Nephron progenitor cell (in vitro differentiated cells): ENCODE data around the gene NCKAP5.
A peak's percentile ranks its signal among the peaks of the same experiment; 100 is the strongest.

Experiments
- DNase-seq: peaks from one replicate; pipeline ENCODE4 v3.0.0; 2021
- H3K27ac Mint-ChIP-seq: 2 replicates; pipeline ENCODE4 v1.8.0; 2021; ENCODE audit warnings: mild to moderate bottlenecking, moderate library complexity, mixed read lengths
- H3K27me3 Mint-ChIP-seq: 2 replicates; pipeline ENCODE4 v1.8.0; 2021; ENCODE audit warnings: mild to moderate bottlenecking, low read depth, mixed read lengths; ENCODE audit not compliant: poor library complexity
- H3K36me3 Mint-ChIP-seq: 2 replicates; pipeline ENCODE4 v1.8.0; 2021; ENCODE audit warnings: low read depth, mixed read lengths
- H3K4me1 Mint-ChIP-seq: 2 replicates; pipeline ENCODE4 v1.8.0; 2021; ENCODE audit warnings: mixed read lengths
- H3K4me3 Mint-ChIP-seq: 2 replicates; pipeline ENCODE4 v1.8.0; 2021; ENCODE audit warnings: mild to moderate bottlenecking, moderate library complexity, mixed read lengths
- H3K9me3 Mint-ChIP-seq: 2 replicates; pipeline ENCODE4 v1.8.0; 2021; ENCODE audit warnings: mild to moderate bottlenecking, moderate library complexity, mixed read lengths
- TF ChIP-seq, protein P1 (sequence below): fragments of 200-600 bp; sonication (generic); IDR thresholded peaks from 2 replicates; pipeline ENCODE4 v1.5.0; 2021; ENCODE audit warnings: antibody characterized with exemption

The NCKAP5 gene

DNA sequence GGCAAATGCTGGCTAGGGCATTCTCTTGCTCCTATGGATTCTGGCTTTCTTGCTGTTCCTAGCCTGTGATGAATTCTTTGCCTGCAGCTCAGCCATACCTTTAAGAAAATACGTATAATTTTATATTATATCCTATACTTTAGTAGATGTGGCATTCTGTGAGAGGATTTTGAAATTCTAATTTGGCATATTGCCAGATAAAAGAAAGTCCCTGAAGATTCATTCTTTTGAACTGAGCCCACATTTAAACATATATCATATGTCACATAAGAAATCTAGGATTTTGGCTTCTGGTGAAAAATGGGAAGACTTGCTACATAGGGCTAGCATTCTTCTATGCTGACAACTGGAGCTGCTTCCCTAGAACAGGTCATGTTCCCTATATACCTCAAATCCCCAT lies 806.8 kb downstream of the NCKAP5 start:
- Mint-ChIP-seq H3K27me3 (no peaks in the 10 kb centered on the region), H3K27ac (no peak overlapping the region), H3K4me3 (no peak overlapping the region), H3K9me3 (peaks cover 20% of the 10 kb centered on the region), H3K36me3 (peaks cover 7% of the 10 kb centered on the region), H3K4me1 (peaks cover 35% of the 10 kb centered on the region)
- TF ChIP-seq, protein P1, sequence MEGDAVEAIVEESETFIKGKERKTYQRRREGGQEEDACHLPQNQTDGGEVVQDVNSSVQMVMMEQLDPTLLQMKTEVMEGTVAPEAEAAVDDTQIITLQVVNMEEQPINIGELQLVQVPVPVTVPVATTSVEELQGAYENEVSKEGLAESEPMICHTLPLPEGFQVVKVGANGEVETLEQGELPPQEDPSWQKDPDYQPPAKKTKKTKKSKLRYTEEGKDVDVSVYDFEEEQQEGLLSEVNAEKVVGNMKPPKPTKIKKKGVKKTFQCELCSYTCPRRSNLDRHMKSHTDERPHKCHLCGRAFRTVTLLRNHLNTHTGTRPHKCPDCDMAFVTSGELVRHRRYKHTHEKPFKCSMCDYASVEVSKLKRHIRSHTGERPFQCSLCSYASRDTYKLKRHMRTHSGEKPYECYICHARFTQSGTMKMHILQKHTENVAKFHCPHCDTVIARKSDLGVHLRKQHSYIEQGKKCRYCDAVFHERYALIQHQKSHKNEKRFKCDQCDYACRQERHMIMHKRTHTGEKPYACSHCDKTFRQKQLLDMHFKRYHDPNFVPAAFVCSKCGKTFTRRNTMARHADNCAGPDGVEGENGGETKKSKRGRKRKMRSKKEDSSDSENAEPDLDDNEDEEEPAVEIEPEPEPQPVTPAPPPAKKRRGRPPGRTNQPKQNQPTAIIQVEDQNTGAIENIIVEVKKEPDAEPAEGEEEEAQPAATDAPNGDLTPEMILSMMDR = no peak
- no peak for DNase-seq

DNA sequence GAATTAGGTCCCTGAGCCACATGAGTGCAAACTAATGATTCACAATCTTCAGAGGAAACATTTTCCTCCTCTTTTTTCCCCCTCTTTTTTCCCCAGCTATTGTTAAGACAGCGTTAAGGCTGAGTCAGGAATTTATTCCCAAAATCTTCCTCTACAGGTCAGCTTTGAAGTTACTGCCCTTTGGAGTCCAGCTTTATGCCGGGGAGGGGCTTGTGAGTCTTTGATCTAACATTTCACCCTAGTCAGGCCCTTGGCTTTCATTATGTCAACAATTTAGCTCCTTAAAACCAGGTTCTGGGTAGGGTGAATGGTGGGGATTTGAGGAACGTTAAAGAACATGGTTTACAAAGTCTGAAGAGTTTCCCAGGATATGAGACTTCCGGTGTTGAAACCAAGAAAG lies 807.3 kb downstream of the NCKAP5 start:
- Mint-ChIP-seq H3K27ac (no peak overlapping the region), H3K4me3 (no peak overlapping the region), H3K4me1 (peaks cover 36% of the 10 kb centered on the region), H3K9me3 (peaks cover 20% of the 10 kb centered on the region), H3K27me3 (no peaks in the 10 kb centered on the region), H3K36me3 (peaks cover 7% of the 10 kb centered on the region)
- DNase-seq = no peak
- TF ChIP-seq, protein P1 = no peak

DNA sequence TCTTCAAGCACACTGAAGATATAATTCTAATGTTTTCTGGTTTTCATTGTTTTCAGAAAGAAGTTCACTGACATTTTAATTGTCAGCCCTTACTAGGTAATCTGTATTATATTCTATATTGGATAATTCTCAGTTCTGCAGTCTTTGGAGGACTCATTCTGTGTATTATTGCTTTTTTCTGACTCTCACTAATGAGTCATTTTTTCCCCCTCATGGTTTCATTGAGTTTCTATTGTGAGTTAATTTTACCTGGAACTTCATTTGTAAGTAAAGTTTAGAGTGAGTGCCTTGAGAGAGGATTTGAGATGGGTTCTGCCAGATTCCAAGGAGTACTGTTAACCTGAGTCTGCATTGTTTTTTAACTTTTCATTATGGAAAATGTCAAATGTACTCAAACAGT lies 807.9 kb downstream of the NCKAP5 start:
- TF ChIP-seq, protein P1 = no peak
- peaks cover 20% of the 10 kb centered on the region for H3K9me3 Mint-ChIP-seq

GRCh38 chr2:132758995-132759394 lies 809.3 kb downstream of the NCKAP5 start:
- TF ChIP-seq, protein P1 = no peak
- H3K9me3 Mint-ChIP-seq = peaks cover 20% of the 10 kb centered on the region
- DNase-seq = no peak
- H3K36me3 Mint-ChIP-seq = peaks cover 7% of the 10 kb centered on the region
- H3K4me3 Mint-ChIP-seq = no peak overlapping the region
- no peak overlapping the region for H3K27ac Mint-ChIP-seq
- H3K4me1 Mint-ChIP-seq = peaks cover 47% of the 10 kb centered on the region
- no peaks in the 10 kb centered on the region for H3K27me3 Mint-ChIP-seq

More for the DNA sequence above, 807.9 kb downstream of the NCKAP5 start:
- peaks cover 36% of the 10 kb centered on the region for H3K4me1 Mint-ChIP-seq
- no peak overlapping the region for H3K4me3 Mint-ChIP-seq
- no peak overlapping the region for H3K27ac Mint-ChIP-seq
- peaks cover 7% of the 10 kb centered on the region for H3K36me3 Mint-ChIP-seq
- H3K27me3 Mint-ChIP-seq = no peaks in the 10 kb centered on the region
- no peak for DNase-seq

- H3K27me3 Mint-ChIP-seq = no peaks in the 10 kb centered on the region
- peaks cover 21% of the 10 kb centered on the region for H3K9me3 Mint-ChIP-seq
- no peak overlapping the region for H3K4me3 Mint-ChIP-seq
- H3K36me3 Mint-ChIP-seq = peaks cover 7% of the 10 kb centered on the region
- peak overlapping the region; percentile 7 for H3K27ac Mint-ChIP-seq
- no peak for DNase-seq
- TF ChIP-seq, protein P1 = no peak
- H3K4me1 Mint-ChIP-seq = peaks cover 49% of the 10 kb centered on the region
Measured at GRCh38 chr2:132757676-132758075, 810.6 kb downstream of the NCKAP5 start.

DNA sequence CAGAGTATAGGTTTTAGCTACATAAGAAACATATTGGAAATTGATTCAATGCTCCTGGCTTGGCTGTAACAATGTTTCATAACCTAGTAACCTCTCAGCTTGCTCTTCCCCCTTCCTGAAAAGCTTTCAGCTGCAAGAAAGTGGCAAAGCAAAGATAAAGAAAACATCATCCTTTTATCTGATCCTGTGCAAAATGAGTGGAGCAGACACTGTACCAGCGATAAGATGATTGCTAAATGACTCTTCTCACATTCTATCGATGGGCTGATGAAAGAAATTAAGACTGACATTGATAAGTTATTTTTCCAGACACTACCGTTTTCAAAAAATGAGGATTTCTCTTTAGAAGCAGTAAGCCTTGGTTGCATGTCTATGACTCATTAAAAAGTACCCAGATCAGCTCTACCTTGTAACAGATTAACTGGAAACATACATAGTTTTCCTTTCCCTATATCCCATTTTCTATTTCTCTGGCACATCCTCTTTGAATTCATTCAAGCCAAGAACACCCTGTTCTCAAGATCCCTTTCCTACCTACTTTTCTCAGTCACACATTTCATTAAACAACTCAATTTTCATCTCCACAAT lies 811.2 kb downstream of the NCKAP5 start:
- Mint-ChIP-seq H3K36me3 (peaks cover 7% of the 10 kb centered on the region), H3K4me3 (no peak overlapping the region), H3K9me3 (peaks cover 23% of the 10 kb centered on the region), H3K27ac (peak overlapping the region; percentile 7), H3K27me3 (no peaks in the 10 kb centered on the region), H3K4me1 (peaks cover 49% of the 10 kb centered on the region)
- TF ChIP-seq, protein P1 = no peak
- DNase-seq = no peak
